ENCODE data around the gene NTRK2.

The NTRK2 gene

GRCh38 chr9:85016384-85017006 lies 347.0 kb downstream of the NTRK2 start:
- no peaks in the 10 kb centered on the region for H3K4me1 ChIP-seq (ENCODE audit: control insufficient read depth, low read length)
- H3K9me2 ChIP-seq (replicated peaks; ENCODE audit: control insufficient read depth, low read length) = no peaks in the 10 kb centered on the region
- no peaks in the 10 kb centered on the region for H3K36me3 ChIP-seq (ENCODE audit: control insufficient read depth, low read length)
- H3K9me3 ChIP-seq (ENCODE audit: control insufficient read depth, insufficient read depth, low read length) = no peaks in the 10 kb centered on the region
- no peaks in the 10 kb centered on the region for H3F3A ChIP-seq (ENCODE audit: control insufficient read depth, insufficient read depth)
- H3K4me3 ChIP-seq (ENCODE audit: low read length) = no peak overlapping the region
- no peak overlapping the region for H3K27ac ChIP-seq (ENCODE audit: low read depth, low read length)
- no peaks in the 10 kb centered on the region for H4K20me1 ChIP-seq (ENCODE audit: control insufficient read depth, insufficient read depth, low read depth, low read length)
- H3K79me2 ChIP-seq (ENCODE audit: control insufficient read depth, low read length) = no peaks in the 10 kb centered on the region
- TF ChIP-seq CTCF (IDR thresholded peaks at IDR 0.05; ENCODE audit: low read depth, low read length, poor library complexity, severe bottlenecking) (no peak), EZH2phosphoT487 (IDR thresholded peaks at IDR 0.05; ENCODE audit: borderline replicate concordance, low read length) (no peak)
- no peak overlapping the region for H3K4me2 ChIP-seq (ENCODE audit: low read length)
- no peaks in the 10 kb centered on the region for H3K27me3 ChIP-seq (ENCODE audit: control insufficient read depth, low read length)

- TF ChIP-seq CTCF (IDR thresholded peaks at IDR 0.05; ENCODE audit: low read depth, low read length, poor library complexity, severe bottlenecking) (no peak), EZH2phosphoT487 (IDR thresholded peaks at IDR 0.05; ENCODE audit: borderline replicate concordance, low read length) (no peak)
Observed at GRCh38 chr9:85020791-85021190, 351.3 kb downstream of the NTRK2 start.

GRCh38 chr9:85021686-85022085 lies 352.2 kb downstream of the NTRK2 start:
- H3K9me3 ChIP-seq (ENCODE audit: control insufficient read depth, insufficient read depth, low read length) = no peaks in the 10 kb centered on the region
- no peak overlapping the region for H3K27ac ChIP-seq (ENCODE audit: low read depth, low read length)
- H4K20me1 ChIP-seq (ENCODE audit: control insufficient read depth, insufficient read depth, low read depth, low read length) = no peaks in the 10 kb centered on the region
- H3K27me3 ChIP-seq (ENCODE audit: control insufficient read depth, low read length) = no peaks in the 10 kb centered on the region
- no peaks in the 10 kb centered on the region for H3K79me2 ChIP-seq (ENCODE audit: control insufficient read depth, low read length)
- H3K36me3 ChIP-seq (ENCODE audit: control insufficient read depth, low read length) = no peaks in the 10 kb centered on the region
- no peaks in the 10 kb centered on the region for H3F3A ChIP-seq (ENCODE audit: control insufficient read depth, insufficient read depth)
- H3K9me2 ChIP-seq (replicated peaks; ENCODE audit: control insufficient read depth, low read length) = no peaks in the 10 kb centered on the region
- TF ChIP-seq CTCF (IDR thresholded peaks at IDR 0.05; ENCODE audit: low read depth, low read length, poor library complexity, severe bottlenecking) (no peak), EZH2phosphoT487 (IDR thresholded peaks at IDR 0.05; ENCODE audit: borderline replicate concordance, low read length) (no peak)
- H3K4me1 ChIP-seq (ENCODE audit: control insufficient read depth, low read length) = no peaks in the 10 kb centered on the region
- H3K4me2 ChIP-seq (ENCODE audit: low read length) = no peak overlapping the region
- no peak overlapping the region for H3K4me3 ChIP-seq (ENCODE audit: low read length)

More at GRCh38 chr9:85020791-85021190, 351.3 kb downstream of the NTRK2 start:
- Histone ChIP-seq H3K79me2 (ENCODE audit: control insufficient read depth, low read length) (no peaks in the 10 kb centered on the region), H4K20me1 (ENCODE audit: control insufficient read depth, insufficient read depth, low read depth, low read length) (no peaks in the 10 kb centered on the region), H3K4me3 (ENCODE audit: low read length) (no peak overlapping the region), H3K27me3 (ENCODE audit: control insufficient read depth, low read length) (no peaks in the 10 kb centered on the region), H3K9me2 (replicated peaks; ENCODE audit: control insufficient read depth, low read length) (no peaks in the 10 kb centered on the region), H3K9me3 (ENCODE audit: control insufficient read depth, insufficient read depth, low read length) (no peaks in the 10 kb centered on the region), H3F3A (ENCODE audit: control insufficient read depth, insufficient read depth) (no peaks in the 10 kb centered on the region), H3K27ac (ENCODE audit: low read depth, low read length) (no peak overlapping the region), H3K36me3 (ENCODE audit: control insufficient read depth, low read length) (no peaks in the 10 kb centered on the region), H3K4me1 (ENCODE audit: control insufficient read depth, low read length) (no peaks in the 10 kb centered on the region), H3K4me2 (ENCODE audit: low read length) (no peak overlapping the region)
